Measurements from ENCODE around the gene ARHGEF10L. TPM values are rescaled to one million over a fixed set of nuclear protein-coding genes. Genes with fewer than 3 reads are reported as not detected.

The ARHGEF10L gene
- total RNA-seq, 3 donors from 2014 or later: 0.08 to 0.24 TPM; not detected in 1

GRCh38 chr1:17579951-17580939 lies 40.7 kb downstream of the ARHGEF10L start:
- Mint-ChIP-seq H3K4me3 (no peak overlapping the region), H3K36me3 (ENCODE audit: insufficient read depth) (no peaks in the 10 kb centered on the region), H3K9me3 (no peaks in the 10 kb centered on the region), H3K27me3 (ENCODE audit: low read depth) (peaks cover 8% of the 10 kb centered on the region), H3K4me1 (ENCODE audit: low read depth) (no peaks in the 10 kb centered on the region)
- DNase-seq (no peak), ATAC-seq (no peak)

GRCh38 chr1:17581389-17582123 lies 42.1 kb downstream of the ARHGEF10L start:
- Mint-ChIP-seq H3K4me1 (ENCODE audit: low read depth) (no peaks in the 10 kb centered on the region), H3K36me3 (ENCODE audit: insufficient read depth) (no peaks in the 10 kb centered on the region), H3K9me3 (no peaks in the 10 kb centered on the region), H3K27me3 (ENCODE audit: low read depth) (peaks cover 9% of the 10 kb centered on the region), H3K4me3 (no peak overlapping the region)
- DNase-seq: no peak
- no peak for ATAC-seq

GRCh38 chr1:17582124-17582774 lies 42.8 kb downstream of the ARHGEF10L start:
- Mint-ChIP-seq H3K27me3 (ENCODE audit: low read depth) (peaks cover 9% of the 10 kb centered on the region), H3K36me3 (ENCODE audit: insufficient read depth) (no peaks in the 10 kb centered on the region), H3K4me1 (ENCODE audit: low read depth) (no peaks in the 10 kb centered on the region), H3K9me3 (no peaks in the 10 kb centered on the region), H3K4me3 (no peak overlapping the region)
- DNase-seq (no peak), ATAC-seq (no peak)

GRCh38 chr1:17584539-17584938 lies 45.0 kb downstream of the ARHGEF10L start:
- Mint-ChIP-seq H3K9me3 (no peaks in the 10 kb centered on the region), H3K27me3 (ENCODE audit: low read depth) (peaks cover 9% of the 10 kb centered on the region), H3K4me3 (no peak overlapping the region), H3K36me3 (ENCODE audit: insufficient read depth) (no peaks in the 10 kb centered on the region), H3K4me1 (ENCODE audit: low read depth) (no peaks in the 10 kb centered on the region)
- ATAC-seq (no peak), DNase-seq (no peak)

GRCh38 chr1:17585266-17585987 lies 45.9 kb downstream of the ARHGEF10L start:
- DNase-seq (no peak), ATAC-seq (no peak)
- no peak overlapping the region for H3K4me3 Mint-ChIP-seq
- no peaks in the 10 kb centered on the region for H3K36me3 Mint-ChIP-seq (ENCODE audit: insufficient read depth)
- no peaks in the 10 kb centered on the region for H3K4me1 Mint-ChIP-seq (ENCODE audit: low read depth)
- H3K27me3 Mint-ChIP-seq (ENCODE audit: low read depth): peaks cover 9% of the 10 kb centered on the region
- H3K9me3 Mint-ChIP-seq: no peaks in the 10 kb centered on the region

- H3K4me1 Mint-ChIP-seq (ENCODE audit: low read depth): no peaks in the 10 kb centered on the region
- ATAC-seq (no peak), DNase-seq (no peak)
- no peaks in the 10 kb centered on the region for H3K9me3 Mint-ChIP-seq
- H3K36me3 Mint-ChIP-seq (ENCODE audit: insufficient read depth): no peaks in the 10 kb centered on the region
- H3K4me3 Mint-ChIP-seq: no peak overlapping the region
- peaks cover 9% of the 10 kb centered on the region for H3K27me3 Mint-ChIP-seq (ENCODE audit: low read depth)
Observed at GRCh38 chr1:17586172-17586964, 46.9 kb downstream of the ARHGEF10L start.

GRCh38 chr1:17587693-17588047 lies 48.2 kb downstream of the ARHGEF10L start:
- Mint-ChIP-seq H3K36me3 (ENCODE audit: insufficient read depth) (no peaks in the 10 kb centered on the region), H3K4me1 (ENCODE audit: low read depth) (no peaks in the 10 kb centered on the region), H3K27me3 (ENCODE audit: low read depth) (peaks cover 9% of the 10 kb centered on the region), H3K9me3 (no peaks in the 10 kb centered on the region), H3K4me3 (no peak overlapping the region)
- no peak for DNase-seq
- ATAC-seq: no peak

- H3K9me3 Mint-ChIP-seq: no peaks in the 10 kb centered on the region
- no peaks in the 10 kb centered on the region for H3K36me3 Mint-ChIP-seq (ENCODE audit: insufficient read depth)
- H3K4me1 Mint-ChIP-seq (ENCODE audit: low read depth): no peaks in the 10 kb centered on the region
- H3K27me3 Mint-ChIP-seq (ENCODE audit: low read depth): peaks cover 9% of the 10 kb centered on the region
- ATAC-seq (no peak), DNase-seq (no peak)
- no peak overlapping the region for H3K4me3 Mint-ChIP-seq
Observed at GRCh38 chr1:17588048-17588871, 48.8 kb downstream of the ARHGEF10L start.

- no peaks in the 10 kb centered on the region for H3K27me3 Mint-ChIP-seq (ENCODE audit: low read depth)
- H3K4me1 Mint-ChIP-seq (ENCODE audit: low read depth): no peaks in the 10 kb centered on the region
- DNase-seq: no peak
- no peak overlapping the region for H3K4me3 Mint-ChIP-seq
- no peaks in the 10 kb centered on the region for H3K9me3 Mint-ChIP-seq
- H3K36me3 Mint-ChIP-seq (ENCODE audit: insufficient read depth): no peaks in the 10 kb centered on the region
- ATAC-seq: no peak
Observed at GRCh38 chr1:17591814-17592430, 52.4 kb downstream of the ARHGEF10L start.

- ATAC-seq: no peak
- Mint-ChIP-seq H3K36me3 (ENCODE audit: insufficient read depth) (no peaks in the 10 kb centered on the region), H3K9me3 (no peaks in the 10 kb centered on the region)
Observed at GRCh38 chr1:17594026-17594425, 54.5 kb downstream of the ARHGEF10L start.

GRCh38 chr1:17594690-17595601 lies 55.4 kb downstream of the ARHGEF10L start:
- Mint-ChIP-seq H3K9me3 (no peaks in the 10 kb centered on the region), H3K36me3 (ENCODE audit: insufficient read depth) (no peaks in the 10 kb centered on the region), H3K27me3 (ENCODE audit: low read depth) (peaks cover 2% of the 10 kb centered on the region), H3K4me3 (no peak overlapping the region), H3K4me1 (ENCODE audit: low read depth) (no peaks in the 10 kb centered on the region)
- DNase-seq (no peak), ATAC-seq (no peak)

More at GRCh38 chr1:17594026-17594425, 54.5 kb downstream of the ARHGEF10L start:
- H3K4me1 Mint-ChIP-seq (ENCODE audit: low read depth): no peaks in the 10 kb centered on the region
- peaks cover under 1% of the 10 kb centered on the region for H3K27me3 Mint-ChIP-seq (ENCODE audit: low read depth)
- DNase-seq: no peak
- no peak overlapping the region for H3K4me3 Mint-ChIP-seq

GRCh38 chr1:17595602-17595925 lies 56.1 kb downstream of the ARHGEF10L start:
- ATAC-seq (no peak), DNase-seq (no peak)
- H3K27me3 Mint-ChIP-seq (ENCODE audit: low read depth): peaks cover 5% of the 10 kb centered on the region
- H3K9me3 Mint-ChIP-seq: no peaks in the 10 kb centered on the region
- no peaks in the 10 kb centered on the region for H3K36me3 Mint-ChIP-seq (ENCODE audit: insufficient read depth)
- no peaks in the 10 kb centered on the region for H3K4me1 Mint-ChIP-seq (ENCODE audit: low read depth)
- no peak overlapping the region for H3K4me3 Mint-ChIP-seq

Measured in activated T-cell treated with anti-CD3 and anti-CD28 coated beads, Interleukin-2, amount 50 U/mL, for 4 hours (primary cell).